HepG2 (cell line): ENCODE measurements around the gene GPR173. TPM values are rescaled to one million over a fixed set of nuclear protein-coding genes. Genes with fewer than 3 reads are reported as not detected.

Experiments
- ATF2 ChIP-seq: sonication (generic); formaldehyde crosslinking; IDR thresholded peaks from 2 replicates; pipeline ENCODE4 v1.4.0; 2020; ENCODE audit warnings: missing genetic modification reagents
- BRCA1 ChIP-seq: sonication (generic); formaldehyde crosslinking; IDR thresholded peaks from 2 replicates; pipeline ENCODE4 v1.4.0; 2020; ENCODE audit warnings: missing genetic modification reagents
- CHD2 ChIP-seq: IDR thresholded peaks from 2 replicates; pipeline ENCODE4 v1.6.1; 2011; ENCODE audit warnings: low read depth, low read length, improper control_type of control experiment
- CREB1 ChIP-seq, 2 experiments: fragments of 450-650 bp in 1 of 2; IDR thresholded peaks; 2 replicates each; pipeline ENCODE4 v1.6.1; 2016 to 2017; ENCODE audit warnings: control low read depth in 1 of 2, mild to moderate bottlenecking in 1 of 2, missing compliant biosample characterization in 1 of 2, missing genetic modification characterization in 1 of 2
- EED ChIP-seq: sonication (generic); formaldehyde crosslinking; IDR thresholded peaks from 2 replicates; pipeline ENCODE4 v1.5.0; 2020; ENCODE audit warnings: mild to moderate bottlenecking, missing genetic modification reagents
- FOXK1 ChIP-seq: sonication (generic); formaldehyde crosslinking; IDR thresholded peaks from 2 replicates; pipeline ENCODE4 v1.4.0; 2020; ENCODE audit warnings: low read depth, missing genetic modification reagents, borderline replicate concordance
- HDAC2 ChIP-seq: sonication (generic); formaldehyde crosslinking; IDR thresholded peaks from 2 replicates; pipeline ENCODE4 v1.4.0; 2020; ENCODE audit warnings: missing genetic modification reagents
- HNRNPH1 ChIP-seq: fragments of 200-400 bp; formaldehyde crosslinking; optimal IDR thresholded peaks from 2 replicates; pipeline ENCODE3; 2017; ENCODE audit warnings: mild to moderate bottlenecking, low read depth, low read length
- JUN ChIP-seq: sonication (generic); formaldehyde crosslinking; IDR thresholded peaks from 2 replicates; pipeline ENCODE4 v1.4.0; 2020; ENCODE audit warnings: mild to moderate bottlenecking, missing genetic modification reagents
- KDM6A ChIP-seq: IDR thresholded peaks from 2 replicates; pipeline ENCODE4 v1.6.1; 2016; ENCODE audit warnings: low read depth
- PAX8 ChIP-seq: sonication (generic); formaldehyde crosslinking; IDR thresholded peaks from 2 replicates; pipeline ENCODE4 v1.8.0; 2022; ENCODE audit warnings: mild to moderate bottlenecking, missing genetic modification reagents, borderline replicate concordance
- RBFOX2 ChIP-seq: fragments of 200-400 bp; formaldehyde crosslinking; IDR thresholded peaks from 2 replicates; pipeline ENCODE4 v1.6.1; 2017; ENCODE audit warnings: low read depth, mild to moderate bottlenecking, low read length
- RBM22 ChIP-seq: fragments of 200-400 bp; formaldehyde crosslinking; optimal IDR thresholded peaks from 2 replicates; pipeline ENCODE3; 2017; ENCODE audit warnings: mild to moderate bottlenecking, low read length, moderate library complexity
- SIN3B ChIP-seq: fragments of 150-350 bp; IDR thresholded peaks from 2 replicates; pipeline ENCODE4 v1.6.1; 2014; ENCODE audit warnings: low read length
- SMYD3 ChIP-seq: sonication (generic); formaldehyde crosslinking; IDR thresholded peaks from 2 replicates; pipeline ENCODE4 v1.8.1; 2023; ENCODE audit warnings: mild to moderate bottlenecking, missing genetic modification reagents
- THRA ChIP-seq: sonication (generic); formaldehyde crosslinking; IDR thresholded peaks from 2 replicates; pipeline ENCODE4 v1.4.0; 2020; ENCODE audit warnings: missing genetic modification reagents, borderline replicate concordance
- YEATS4 ChIP-seq: sonication (generic); formaldehyde crosslinking; IDR thresholded peaks from 2 replicates; pipeline ENCODE4 v1.4.0; 2020; ENCODE audit warnings: missing genetic modification reagents, borderline replicate concordance
- ZBTB33 ChIP-seq: sonication (generic); formaldehyde crosslinking; IDR thresholded peaks from 2 replicates; pipeline ENCODE4 v1.4.0; 2020; ENCODE audit warnings: missing genetic modification reagents
- ZKSCAN8 ChIP-seq: IDR thresholded peaks from 2 replicates; pipeline ENCODE4 v1.6.1; 2016; ENCODE audit warnings: borderline replicate concordance, missing genetic modification reagents, missing compliant biosample characterization
- ZNF234 ChIP-seq: sonication (generic); formaldehyde crosslinking; conservative IDR thresholded peaks from 2 replicates; pipeline ENCODE4 v1.5.1; 2020; ENCODE audit warnings: mild to moderate bottlenecking, missing genetic modification reagents
- ZNF512 ChIP-seq: sonication (generic); formaldehyde crosslinking; IDR thresholded peaks from 2 replicates; pipeline ENCODE4 v1.4.0; 2020; ENCODE audit warnings: mild to moderate bottlenecking, missing genetic modification reagents
- ZNF709 ChIP-seq: sonication (generic); formaldehyde crosslinking; IDR thresholded peaks from 2 replicates; pipeline ENCODE4 v1.5.0; 2020; ENCODE audit warnings: mild to moderate bottlenecking, missing genetic modification reagents
- ZNF777 ChIP-seq: sonication (generic); formaldehyde crosslinking; IDR thresholded peaks from 2 replicates; pipeline ENCODE4 v1.4.0; 2020; ENCODE audit warnings: missing genetic modification reagents
- ZNF883 ChIP-seq: sonication (generic); formaldehyde crosslinking; IDR thresholded peaks from 2 replicates; pipeline ENCODE4 v1.5.1; 2020; ENCODE audit warnings: mild to moderate bottlenecking, missing genetic modification reagents; ENCODE audit errors: not compliant biosample characterization
- ZSCAN9 ChIP-seq: IDR thresholded peaks from 2 replicates; pipeline ENCODE4 v1.6.1; 2016; ENCODE audit warnings: borderline replicate concordance
- polyA plus RNA-seq, 8 experiments: library from polyadenylated mRNA; depleted of rRNA in 3 of 8; stranded (reverse) in 7 of 8; unstranded in 1 of 8; fragments of >200 nt; fragmentation: Illumina TruSeq in 4 of 8; extraction: Trizol in 4 of 8; gene quantifications; 2 replicates each; pipeline versions ENCODE4 v1.2.1 to v1.2.3, GENCODE V29; 2011 to 2016; ENCODE audit warnings: low read depth in 4 of 8, missing spikeins in 1 of 8, mixed read lengths in 1 of 8; ENCODE audit not compliant: insufficient read depth in 1 of 8
- total RNA-seq, 5 experiments: library from RNA; depleted of rRNA; stranded (reverse); fragments of >200 nt; fragmentation: Illumina TruSeq; extraction: Trizol; gene quantifications; 2 replicates each; pipeline ENCODE4 v1.2.3, GENCODE V29; 2016; ENCODE audit warnings: low read depth in 1 of 5

The GPR173 gene
- total and polyA plus RNA-seq, 2 of the 13 experiments (the other 11 are each of a cell fraction or from before 2014, with no cell fraction given): 0.04 TPM; not detected in 1

GRCh38 chrX:53093748-53094581, 45.4 kb downstream of the GPR173 start, which contains the start of gene KANTR (continued):
- TF ChIP-seq YEATS4 (CRISPR knock-in tag): peak; percentile 67; the same call in 1 of the 2 replicates
- TF ChIP-seq ZNF234: no peak
- TF ChIP-seq ZSCAN9 (CRISPR knock-in tag): no peak
- no peak for TF ChIP-seq EED (CRISPR knock-in tag)
- no peak for TF ChIP-seq ZNF709 (CRISPR knock-in tag)
- no peak for TF ChIP-seq RBM22
- TF ChIP-seq ZNF777 (CRISPR knock-in tag): peak; percentile 92
- TF ChIP-seq KDM6A: no peak
- TF ChIP-seq SMYD3 (CRISPR knock-in tag): no peak
- no peak for TF ChIP-seq CHD2
- peak; percentile 15; the same call in 1 of the 2 replicates for TF ChIP-seq CREB1 (IDR thresholded peaks at IDR 0.05)
- TF ChIP-seq CREB1 (CRISPR knock-in tag; IDR thresholded peaks at IDR 0.05): peak; percentile 63
- TF ChIP-seq HDAC2: no peak
- no peak for TF ChIP-seq ZNF512
- TF ChIP-seq HNRNPH1: no peak
- TF ChIP-seq PAX8 (CRISPR knock-in tag): no peak
- TF ChIP-seq ATF2 (CRISPR knock-in tag): no peak
- no peak for TF ChIP-seq ZKSCAN8 (CRISPR knock-in tag)
- TF ChIP-seq FOXK1 (CRISPR knock-in tag): no peak
- no peak for TF ChIP-seq ZNF883 (CRISPR knock-in tag)
- TF ChIP-seq RBFOX2: peak; percentile 75
- TF ChIP-seq SIN3B: no peak
- TF ChIP-seq ZBTB33 (CRISPR knock-in tag): no peak
- no peak for TF ChIP-seq THRA (CRISPR knock-in tag)
- no peak for TF ChIP-seq JUN (CRISPR knock-in tag)
- TF ChIP-seq BRCA1: no peak
